ENCODE results near the gene IFITM1. TPM values are rescaled to one million over a fixed set of nuclear protein-coding genes. Genes with fewer than 3 reads are reported as not detected.
A peak's percentile ranks its signal among the peaks of the same experiment; 100 is the strongest.

IFITM1 gene
- total and polyA plus RNA-seq, 9 of the 15 experiments (the other 6 are each of a cell fraction or from before 2014, with no cell fraction given) = 691 to 5,579 (median 974) TPM

- TF ChIP-seq ZBTB33 (CRISPR knock-in tag; IDR thresholded peaks at IDR 0.05) (peak; percentile 89), SRSF9 (IDR thresholded peaks at IDR 0.05; ENCODE audit: borderline replicate concordance, low read depth, low read length) (no peak)
- in situ Hi-C loops (cut with MboI) (no loop called here), intact Hi-C loops (cut with micrococcal nuclease) (loop anchor here (2.0 kb wide), 1 partner anchor 51 kb away; no protein-coding TSS in a partner anchor)
- H4K20me1 ChIP-seq (replicated peaks; ENCODE audit: control insufficient read depth, insufficient read depth, low read length) = no peaks in the 10 kb centered on the region
- H2AFZ ChIP-seq (ENCODE audit: low read depth, low read length) = no peak overlapping the region
- no peak overlapping the region for H3K9ac ChIP-seq (ENCODE audit: insufficient read depth in 1 of 2, low read depth in 2 of 2, low read length in 2 of 2)
- no peak overlapping the region for H3K4me3 ChIP-seq
- H3K36me3 ChIP-seq (ENCODE audit: control insufficient read depth, insufficient read depth, low read length) = no peaks in the 10 kb centered on the region
- ChIA-PET POLR2A (interaction anchor here (1.2 kb wide), 1 partner anchor 8 kb away, joined by 3 read pairs; no protein-coding TSS in a partner anchor), CTCF (ENCODE audit: low intra/inter-chr PET ratio) (interaction anchor here (0.9 kb wide), 1 partner anchor 52 kb away, joined by 3 read pairs; no protein-coding TSS in a partner anchor)
- H3K27ac ChIP-seq (ENCODE audit: extremely low read depth, low read depth, low read length) = no peak overlapping the region
- no peak overlapping the region for H3K4me2 ChIP-seq (ENCODE audit: insufficient read depth, low read length)
- H3K4me1 ChIP-seq (replicated peaks in 1 of 2; ENCODE audit: control insufficient read depth in 2 of 2, insufficient read depth in 2 of 2, low read length in 2 of 2) = peaks cover 11 to 45% of the 10 kb centered on the region in 2 experiments
- H3K79me2 ChIP-seq (ENCODE audit: control insufficient read depth, insufficient read depth, low read length) = peaks cover 10% of the 10 kb centered on the region
- no TSS peak for BruUV-seq (replicated peaks)
- whole genome bisulfite sequencing (ENCODE audit: insufficient coverage, low coverage, missing lambda C conversion rate) = 96% methylated on average over 28 of the region's 52 CpGs
- H3K27me3 ChIP-seq (ENCODE audit: control insufficient read depth in 2 of 2, insufficient read depth in 2 of 2, low read length in 2 of 2) = no peaks in the 10 kb centered on the region
- DNase-seq (ENCODE audit: extremely low read depth in 1 of 4, low spot score in 3 of 4) (no peak), ATAC-seq (no peak), FAIRE-seq (no peak)
- H3K9me1 ChIP-seq (ENCODE audit: control insufficient read depth, insufficient read depth, low read length) = no peaks in the 10 kb centered on the region
- no peaks in the 10 kb centered on the region; the same call in 1 of the 2 replicates for H3K9me3 ChIP-seq (replicated peaks; ENCODE audit: control insufficient read depth, insufficient read depth, low read depth, low read length)
Observed at GRCh38 chr11:304061-304506, 9.8 kb upstream of the IFITM1 start.

Measured in K562 (cell line).